22Rv1 (cell line): ENCODE measurements around the gene COL13A1.

Experiments
- H3K27ac ChIP-seq: fragments of 450-650 bp; 2 replicates; pipeline ENCODE4 v1.5.1; 2017
- CTCF ChIP-seq: fragments of 450-650 bp; IDR thresholded peaks from 2 replicates; pipeline ENCODE4 v1.5.1; 2017; ENCODE audit warnings: mild to moderate bottlenecking
- ZFX ChIP-seq: fragments of 450-650 bp; IDR thresholded peaks from 2 replicates; pipeline ENCODE4 v1.6.1; 2017; ENCODE audit warnings: antibody characterized with exemption, borderline replicate concordance

The COL13A1 gene

GRCh38 chr10:69943292-69943820 is 141.7 kb downstream of the COL13A1 start:
- no peak overlapping the region for H3K27ac ChIP-seq
- TF ChIP-seq ZFX: no peak
- TF ChIP-seq CTCF: no peak

- TF ChIP-seq ZFX (no peak), CTCF (no peak)
- no peak overlapping the region for H3K27ac ChIP-seq
Observed at GRCh38 chr10:69944761-69945160, 143.1 kb downstream of the COL13A1 start.

GRCh38 chr10:69948261-69948660 is 146.6 kb downstream of the COL13A1 start:
- no peak for TF ChIP-seq ZFX
- TF ChIP-seq CTCF: peak; percentile 42
- no peak overlapping the region for H3K27ac ChIP-seq

- TF ChIP-seq CTCF: no peak
- no peak for TF ChIP-seq ZFX
- no peak overlapping the region for H3K27ac ChIP-seq
Observed at GRCh38 chr10:69949770-69950169, 148.1 kb downstream of the COL13A1 start.

- TF ChIP-seq ZFX (no peak), CTCF (no peak)
- H3K27ac ChIP-seq: no peak overlapping the region
Observed at GRCh38 chr10:69951658-69952057, 150.0 kb downstream of the COL13A1 start.

GRCh38 chr10:69952069-69952800 is 150.5 kb downstream of the COL13A1 start:
- H3K27ac ChIP-seq: no peak overlapping the region
- TF ChIP-seq CTCF: no peak
- no peak for TF ChIP-seq ZFX

GRCh38 chr10:69952821-69953221 is 151.1 kb downstream of the COL13A1 start:
- no peak for TF ChIP-seq CTCF
- TF ChIP-seq ZFX: no peak
- H3K27ac ChIP-seq: no peak overlapping the region
